NCI-H146 treated with DMSO at 0.1 percent for 48 hours (cell line): ENCODE measurements around the gene PDGFD.

Source experiments
- DNase-seq: peaks from one replicate; lab custom pipeline; 2025; ENCODE audit not compliant: unreplicated experiment; lab: John Stamatoyannopoulos, UW

The PDGFD gene

DNA sequence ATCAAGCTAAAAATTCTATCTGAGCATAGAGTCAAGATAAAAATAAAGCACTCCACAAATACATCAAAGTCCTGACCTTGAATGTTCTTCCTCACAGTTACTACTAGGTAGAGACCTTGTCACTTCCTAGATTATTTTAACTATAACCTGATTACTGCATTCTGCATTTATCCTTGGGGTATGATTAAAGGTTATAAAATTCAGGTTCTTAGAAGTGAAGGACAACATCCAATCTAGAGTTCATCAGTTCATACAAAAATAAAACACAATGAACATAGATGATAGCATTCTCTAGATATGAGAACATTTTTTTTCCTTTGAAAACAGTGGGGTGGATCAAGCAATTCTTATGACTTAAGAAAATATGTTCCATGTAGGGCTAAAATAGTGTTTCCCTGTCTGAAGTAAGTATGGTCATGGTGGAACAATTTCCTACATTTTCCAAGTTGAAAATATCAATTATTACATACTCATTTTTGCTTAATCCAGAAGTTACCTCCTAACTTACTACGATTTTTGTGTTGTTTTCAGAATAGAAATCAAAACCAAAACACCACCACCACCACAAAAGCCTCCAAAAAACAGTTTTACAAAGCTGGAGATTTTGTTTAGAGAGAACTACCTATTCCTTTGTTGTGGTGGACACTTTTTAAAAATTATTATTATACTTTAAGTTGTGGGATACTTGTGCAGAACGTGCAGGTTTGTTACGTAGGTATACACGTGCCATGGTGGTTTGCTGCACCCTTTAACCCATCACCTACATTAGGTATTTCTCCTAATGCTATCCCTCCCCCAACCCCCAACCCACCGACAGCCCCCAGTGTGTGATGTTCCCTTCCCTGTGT, 239.6 kb downstream of the PDGFD start:
- no peak for DNase-seq

- DNase-seq = no peak
Observed at GRCh38 chr11:103923451-103923931, 240.5 kb downstream of the PDGFD start.

DNA sequence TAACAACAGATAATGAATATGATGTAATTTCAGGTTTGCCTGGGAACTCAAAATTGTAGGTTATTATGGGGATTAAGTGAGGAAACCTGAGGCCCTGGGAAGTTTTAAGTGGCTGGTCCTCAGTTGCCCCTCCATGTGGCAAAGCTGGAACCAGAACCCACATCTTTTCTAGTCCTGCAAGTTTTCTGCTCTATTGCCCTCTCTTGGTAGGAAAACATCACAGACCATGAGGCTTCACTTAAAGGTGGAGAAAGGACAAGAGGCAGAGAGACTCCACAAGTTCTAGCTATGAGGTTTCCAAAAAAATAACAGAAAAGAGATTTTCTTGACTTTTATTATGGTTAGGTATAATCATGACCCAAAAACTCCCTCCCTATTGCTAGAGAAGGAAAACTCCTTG, 243.0 kb downstream of the PDGFD start:
- DNase-seq = no peak

DNA sequence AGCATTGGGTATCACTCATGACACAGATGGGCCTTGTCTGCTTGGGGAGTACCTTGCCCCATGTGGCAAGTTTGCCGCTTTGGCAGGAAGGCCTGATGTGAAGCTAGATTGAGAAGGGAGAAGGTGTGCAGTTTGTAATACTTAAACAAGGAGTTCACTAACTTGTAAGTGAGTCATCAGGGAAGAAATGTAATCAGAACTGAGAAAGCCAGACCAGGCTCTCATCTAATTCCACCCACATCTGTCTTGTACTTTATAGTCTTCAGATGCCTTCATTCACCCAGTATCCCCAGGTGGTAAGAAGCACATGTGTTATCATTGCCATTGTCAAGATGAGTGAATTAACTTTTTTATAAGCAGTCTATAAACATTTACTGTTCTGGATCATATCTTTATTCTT, 243.5 kb downstream of the PDGFD start:
- DNase-seq = no peak

DNA sequence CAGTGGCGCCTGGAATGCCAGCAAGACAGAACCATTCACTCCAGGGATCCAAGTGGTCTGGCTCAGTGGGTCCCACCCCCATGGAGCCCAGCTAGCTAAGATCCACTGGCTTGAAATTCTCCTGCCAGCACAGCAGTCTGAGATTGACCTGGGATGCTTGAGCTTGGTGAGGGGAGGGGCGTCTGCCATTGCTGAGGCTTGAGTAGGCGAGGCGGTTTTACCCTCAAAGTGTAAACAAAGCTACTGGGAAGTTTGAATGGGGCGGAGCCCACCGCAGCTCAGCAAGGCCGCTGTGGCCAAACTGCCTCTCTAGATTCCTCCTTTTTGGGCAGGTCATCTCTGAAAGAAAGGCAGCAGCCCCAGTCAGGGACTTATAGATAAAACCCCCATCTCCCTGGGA, 253.2 kb downstream of the PDGFD start:
- no peak for DNase-seq

- no peak for DNase-seq
Observed at GRCh38 chr11:103907548-103908455, 256.1 kb downstream of the PDGFD start.

GRCh38 chr11:103907136-103907535, 256.8 kb downstream of the PDGFD start:
- DNase-seq = no peak

GRCh38 chr11:103906291-103906867, 257.6 kb downstream of the PDGFD start:
- DNase-seq = no peak

- no peak for DNase-seq
Observed at GRCh38 chr11:103904324-103904667, 259.7 kb downstream of the PDGFD start.

DNA sequence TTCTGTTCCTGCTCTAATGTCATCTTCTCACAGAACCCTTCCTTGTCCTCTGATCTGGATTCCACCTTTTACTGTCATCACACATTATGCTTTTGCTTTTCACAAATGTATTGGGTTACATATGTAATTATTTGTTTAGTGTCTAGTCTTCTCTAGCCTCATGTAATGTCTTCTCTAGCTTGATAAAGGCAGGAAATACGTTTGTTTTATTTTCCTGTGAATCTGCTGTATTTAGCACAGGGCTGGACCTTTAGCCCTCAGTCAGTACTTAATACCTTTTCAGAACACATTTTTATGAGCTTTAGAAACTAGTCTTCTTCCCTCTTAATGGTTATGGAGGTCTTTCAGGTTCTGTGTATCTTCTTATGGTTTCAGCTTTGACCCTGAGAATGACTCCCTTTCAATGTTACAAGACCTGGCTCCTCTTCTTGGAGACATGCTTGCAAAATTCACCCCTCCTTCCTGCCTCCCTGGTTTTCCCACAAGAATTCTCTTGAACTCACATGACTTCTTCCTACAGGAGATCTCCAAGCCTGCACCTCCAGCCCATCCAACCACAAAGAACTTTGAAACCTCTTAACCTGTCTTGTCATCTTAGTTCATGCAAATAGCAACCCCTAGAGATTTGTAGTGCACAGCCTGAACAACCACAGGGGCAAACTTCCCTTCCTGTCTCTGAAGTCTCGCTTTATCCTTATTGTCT, 260.2 kb downstream of the PDGFD start:
- DNase-seq = no peak

GRCh38 chr11:103902994-103903393, 261.0 kb downstream of the PDGFD start:
- no peak for DNase-seq

GRCh38 chr11:103901656-103902055, 262.3 kb downstream of the PDGFD start:
- no peak for DNase-seq

DNA sequence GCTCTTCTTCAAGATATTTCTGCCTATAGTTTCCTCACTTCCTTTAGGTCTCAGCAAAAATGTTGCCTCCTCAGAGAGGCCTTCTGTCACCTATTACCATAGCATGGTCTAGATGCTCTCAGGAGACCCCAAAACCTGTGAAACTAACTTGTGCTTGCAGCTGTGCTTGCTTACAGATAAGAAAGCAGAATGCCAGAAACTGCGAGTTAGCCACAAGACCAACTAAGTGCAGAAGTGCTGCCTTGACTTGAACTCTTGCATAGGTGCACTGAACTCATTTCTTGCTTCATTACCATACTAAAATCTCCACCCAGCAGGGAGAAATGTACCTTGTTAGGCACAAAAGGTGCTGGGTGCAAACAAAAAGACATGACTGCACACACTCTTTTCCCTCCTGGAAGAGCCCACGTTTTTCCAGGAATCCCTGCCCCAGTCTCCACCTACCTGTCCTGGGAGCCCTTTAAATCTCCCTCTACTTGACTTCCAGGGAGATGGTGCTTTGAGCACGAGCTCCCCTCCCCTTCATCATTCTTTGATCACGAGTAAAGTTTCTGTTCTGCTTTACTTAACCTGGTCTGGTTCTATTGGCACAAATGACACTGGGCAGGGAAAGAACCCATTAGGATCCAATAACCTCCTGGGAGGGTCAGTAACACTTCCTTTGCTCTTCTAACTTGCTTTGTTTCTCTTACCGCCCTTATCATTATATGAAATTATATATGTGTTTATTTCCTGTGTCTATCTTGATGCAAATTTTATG, 265.2 kb downstream of the PDGFD start:
- DNase-seq = no peak

- no peak for DNase-seq
Observed at GRCh38 chr11:103898065-103898464, 265.9 kb downstream of the PDGFD start.

GRCh38 chr11:103897160-103897936, 266.6 kb downstream of the PDGFD start:
- no peak for DNase-seq

DNA sequence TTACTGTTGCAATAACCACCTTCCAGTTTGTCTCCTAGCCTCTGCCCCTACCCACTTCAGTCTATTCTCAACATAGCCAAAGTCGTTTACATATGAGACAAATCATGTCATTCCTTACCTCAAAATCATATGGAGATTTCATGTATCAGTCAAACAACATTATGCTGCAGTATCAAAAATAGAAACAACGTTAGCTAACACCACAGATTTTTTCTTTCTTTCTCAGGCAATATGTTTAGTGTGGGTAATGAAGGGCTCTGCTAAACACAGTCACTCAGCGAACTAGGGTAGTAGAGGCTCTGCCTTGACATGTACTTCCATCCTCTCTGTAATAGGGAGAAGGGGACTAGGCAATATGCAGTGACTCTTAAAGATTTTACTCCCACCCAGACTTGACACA, 268.8 kb downstream of the PDGFD start:
- no peak for DNase-seq

GRCh38 chr11:103894673-103895072, 269.3 kb downstream of the PDGFD start:
- DNase-seq = no peak

- no peak for DNase-seq
Observed at GRCh38 chr11:103894034-103894433, 269.9 kb downstream of the PDGFD start.

- DNase-seq = no peak
Observed at GRCh38 chr11:103893371-103893770, 270.6 kb downstream of the PDGFD start.

GRCh38 chr11:103892603-103893002, 271.3 kb downstream of the PDGFD start:
- DNase-seq = no peak
